Measurements from ENCODE around the gene COCH.

- TF ChIP-seq, protein P1, sequence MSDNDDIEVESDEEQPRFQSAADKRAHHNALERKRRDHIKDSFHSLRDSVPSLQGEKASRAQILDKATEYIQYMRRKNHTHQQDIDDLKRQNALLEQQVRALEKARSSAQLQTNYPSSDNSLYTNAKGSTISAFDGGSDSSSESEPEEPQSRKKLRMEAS (IDR thresholded peaks at IDR 0.05), result no peak
- TF ChIP-seq EP300 (IDR thresholded peaks at IDR 0.05; ENCODE audit: borderline replicate concordance) (no peak), CREB1 (IDR thresholded peaks at IDR 0.05; ENCODE audit: low read depth) (no peak), RAD21 (IDR thresholded peaks at IDR 0.05; ENCODE audit: low read depth) (no peak), EGR1 (IDR thresholded peaks at IDR 0.05) (no peak), YY1 (IDR thresholded peaks at IDR 0.05; ENCODE audit: low read depth) (no peak), NFIC (IDR thresholded peaks at IDR 0.05) (no peak), TAF1 (IDR thresholded peaks at IDR 0.05; ENCODE audit: low read depth) (no peak), FOXM1 (IDR thresholded peaks at IDR 0.05; ENCODE audit: borderline replicate concordance, low read depth) (no peak), ZBTB7A (IDR thresholded peaks at IDR 0.05; ENCODE audit: low read depth) (no peak), TCF12 (IDR thresholded peaks at IDR 0.05; ENCODE audit: low read depth) (no peak), TEAD4 (IDR thresholded peaks at IDR 0.05) (no peak)
- TF ChIP-seq, protein P2, sequence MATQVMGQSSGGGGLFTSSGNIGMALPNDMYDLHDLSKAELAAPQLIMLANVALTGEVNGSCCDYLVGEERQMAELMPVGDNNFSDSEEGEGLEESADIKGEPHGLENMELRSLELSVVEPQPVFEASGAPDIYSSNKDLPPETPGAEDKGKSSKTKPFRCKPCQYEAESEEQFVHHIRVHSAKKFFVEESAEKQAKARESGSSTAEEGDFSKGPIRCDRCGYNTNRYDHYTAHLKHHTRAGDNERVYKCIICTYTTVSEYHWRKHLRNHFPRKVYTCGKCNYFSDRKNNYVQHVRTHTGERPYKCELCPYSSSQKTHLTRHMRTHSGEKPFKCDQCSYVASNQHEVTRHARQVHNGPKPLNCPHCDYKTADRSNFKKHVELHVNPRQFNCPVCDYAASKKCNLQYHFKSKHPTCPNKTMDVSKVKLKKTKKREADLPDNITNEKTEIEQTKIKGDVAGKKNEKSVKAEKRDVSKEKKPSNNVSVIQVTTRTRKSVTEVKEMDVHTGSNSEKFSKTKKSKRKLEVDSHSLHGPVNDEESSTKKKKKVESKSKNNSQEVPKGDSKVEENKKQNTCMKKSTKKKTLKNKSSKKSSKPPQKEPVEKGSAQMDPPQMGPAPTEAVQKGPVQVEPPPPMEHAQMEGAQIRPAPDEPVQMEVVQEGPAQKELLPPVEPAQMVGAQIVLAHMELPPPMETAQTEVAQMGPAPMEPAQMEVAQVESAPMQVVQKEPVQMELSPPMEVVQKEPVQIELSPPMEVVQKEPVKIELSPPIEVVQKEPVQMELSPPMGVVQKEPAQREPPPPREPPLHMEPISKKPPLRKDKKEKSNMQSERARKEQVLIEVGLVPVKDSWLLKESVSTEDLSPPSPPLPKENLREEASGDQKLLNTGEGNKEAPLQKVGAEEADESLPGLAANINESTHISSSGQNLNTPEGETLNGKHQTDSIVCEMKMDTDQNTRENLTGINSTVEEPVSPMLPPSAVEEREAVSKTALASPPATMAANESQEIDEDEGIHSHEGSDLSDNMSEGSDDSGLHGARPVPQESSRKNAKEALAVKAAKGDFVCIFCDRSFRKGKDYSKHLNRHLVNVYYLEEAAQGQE (IDR thresholded peaks at IDR 0.05; ENCODE audit: low read depth), result no peak
Observed at GRCh38 chr14:30884901-30885300, 10.5 kb downstream of the COCH start.
